Measurements from ENCODE around the gene PLAGL2. TPM values are rescaled to one million over a fixed set of nuclear protein-coding genes. Genes with fewer than 3 reads are reported as not detected.
"Not testable (repeated sequence)": the region's sequence is repeated elsewhere in the genome, so short reads cannot be mapped to it uniquely, and the experiment has no call there.

PLAGL2 gene
- total RNA-seq, 1 experiment from 2014 or later = 7.7 TPM

DNA sequence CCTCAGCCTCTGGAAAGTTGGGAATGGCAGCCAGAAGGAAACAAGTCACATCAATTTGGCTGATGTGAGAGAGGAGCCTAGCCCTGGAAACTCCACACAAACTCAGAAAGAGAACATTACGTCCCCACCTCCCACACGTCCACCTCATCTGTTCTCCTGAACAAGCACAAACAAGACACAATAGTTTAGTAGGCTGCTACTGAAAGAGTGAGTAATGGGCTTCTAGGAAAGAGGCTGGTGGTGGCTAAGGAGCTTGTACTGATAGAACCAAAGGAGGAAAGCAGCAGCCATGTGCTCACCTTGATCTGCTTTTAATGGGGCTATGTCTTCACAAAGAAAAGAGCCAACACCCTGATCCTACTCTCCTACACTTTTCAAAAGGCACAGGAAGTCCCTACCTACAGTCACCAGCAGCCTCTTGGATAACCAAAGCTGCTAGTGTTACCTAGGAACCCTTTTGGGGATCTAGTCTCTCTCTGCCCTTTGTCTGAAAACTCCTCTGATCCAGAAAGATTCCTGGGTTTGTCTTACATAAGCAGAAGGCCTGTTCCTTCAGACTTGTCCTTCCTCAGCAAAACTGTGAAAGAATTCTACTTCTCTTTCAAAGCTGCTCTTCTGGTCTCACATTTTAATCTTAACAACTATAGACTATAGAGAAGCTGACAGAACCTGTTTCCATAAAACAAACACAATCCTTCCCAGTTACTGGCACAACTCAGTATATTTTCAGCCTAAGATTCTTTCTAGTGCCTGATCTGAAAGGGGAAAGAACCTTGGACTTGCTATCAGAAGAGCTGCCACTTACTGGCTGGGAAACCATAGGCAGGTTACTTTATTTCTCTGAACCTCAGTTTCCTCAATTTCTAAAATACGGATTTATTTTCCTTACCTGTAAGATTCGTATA, 3.1 kb downstream of the PLAGL2 start:
- no peak for DNase-seq (ENCODE audit: low read depth)

DNA sequence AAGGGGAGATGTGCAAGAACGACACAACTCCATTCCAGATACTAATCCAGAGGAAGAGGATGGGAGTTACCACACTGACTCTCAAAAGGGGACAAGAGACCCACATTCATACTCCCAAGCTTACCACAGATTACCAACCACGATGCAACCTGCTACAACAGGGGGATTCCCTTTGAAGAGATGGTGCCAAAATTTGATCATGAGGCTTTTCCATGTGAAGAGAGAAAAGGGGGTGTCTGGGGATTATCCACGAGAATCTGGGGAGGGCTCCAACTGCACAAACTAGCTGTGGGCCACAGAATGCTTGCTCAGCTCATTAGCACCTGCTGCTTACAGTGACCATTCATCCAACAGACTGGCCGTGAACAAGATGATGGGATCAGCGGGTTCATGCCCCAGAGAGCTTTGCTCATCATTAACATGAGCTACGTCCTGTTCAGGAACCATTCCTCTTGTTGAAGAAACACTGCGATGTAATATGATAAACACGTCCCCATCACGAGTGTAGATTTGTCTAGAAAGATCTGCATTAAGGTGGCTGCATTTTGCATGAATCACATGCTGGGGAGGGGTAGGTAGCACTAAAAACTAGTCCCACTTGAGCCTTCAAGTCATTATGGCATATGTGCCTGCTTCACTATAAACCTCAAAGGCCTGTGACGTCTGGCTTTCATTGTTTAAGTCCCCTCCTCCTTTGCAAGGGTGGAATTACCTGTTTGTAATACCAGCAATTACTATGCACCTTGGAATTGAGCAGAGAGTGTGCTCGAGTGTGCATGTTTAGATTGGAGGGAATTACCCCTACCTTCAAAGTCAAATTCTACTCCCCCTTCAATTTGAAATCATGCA, 4.0 kb downstream of the PLAGL2 start:
- no peak for DNase-seq (ENCODE audit: low read depth)

DNA sequence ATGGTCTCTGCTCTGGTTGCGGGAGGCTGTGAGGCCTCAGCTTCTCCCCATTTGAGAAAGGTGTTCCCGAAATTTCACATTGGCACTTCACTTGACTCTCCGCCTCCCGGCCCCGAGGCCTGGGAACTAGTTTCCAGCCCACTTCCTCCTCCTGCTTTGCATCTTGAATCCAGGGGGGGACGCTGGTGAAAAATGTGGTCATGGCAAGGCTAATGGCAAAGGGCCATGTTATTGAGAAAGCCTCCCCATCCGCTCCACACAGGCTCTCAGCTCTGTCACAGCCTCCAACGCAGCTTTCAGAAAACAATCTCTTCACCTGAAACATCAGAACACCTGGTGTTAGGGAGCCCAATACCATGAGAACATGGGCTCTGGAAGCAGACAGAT, 5.6 kb downstream of the PLAGL2 start:
- no peak for DNase-seq (ENCODE audit: low read depth)

DNA sequence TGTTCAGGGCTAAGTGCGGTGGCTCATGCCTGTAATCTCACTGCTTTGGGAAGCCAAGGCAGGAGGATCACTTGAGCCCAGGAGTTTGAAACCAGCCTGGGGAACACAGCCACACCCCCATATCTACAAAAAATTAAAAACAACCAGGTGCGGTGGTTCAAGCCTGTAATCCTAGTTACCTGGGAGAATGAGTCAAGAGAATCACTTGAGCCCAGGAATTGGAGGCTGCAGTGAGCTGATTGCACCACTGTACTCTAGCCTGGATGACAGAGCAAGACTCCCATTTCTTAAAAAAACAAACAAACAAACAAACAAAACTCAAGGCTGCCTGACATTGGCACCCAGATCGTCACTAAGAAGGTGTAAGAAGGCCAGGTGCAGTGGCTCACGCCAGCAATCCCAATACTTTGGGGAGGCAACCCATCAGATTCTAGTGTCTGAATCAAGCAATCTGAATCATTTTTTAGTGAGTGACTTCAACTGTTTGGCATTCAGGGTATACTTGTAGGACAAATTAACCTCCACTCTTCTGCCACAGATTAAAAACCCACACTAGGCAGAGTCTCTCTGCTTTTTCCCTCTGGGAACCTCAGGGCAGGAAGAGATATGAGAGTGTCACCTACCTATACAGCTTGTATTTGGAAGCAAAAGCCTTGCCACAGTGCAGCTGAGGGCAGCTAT, 6.1 kb downstream of the PLAGL2 start:
- peak; percentile 55 for DNase-seq (ENCODE audit: low read depth)

DNA sequence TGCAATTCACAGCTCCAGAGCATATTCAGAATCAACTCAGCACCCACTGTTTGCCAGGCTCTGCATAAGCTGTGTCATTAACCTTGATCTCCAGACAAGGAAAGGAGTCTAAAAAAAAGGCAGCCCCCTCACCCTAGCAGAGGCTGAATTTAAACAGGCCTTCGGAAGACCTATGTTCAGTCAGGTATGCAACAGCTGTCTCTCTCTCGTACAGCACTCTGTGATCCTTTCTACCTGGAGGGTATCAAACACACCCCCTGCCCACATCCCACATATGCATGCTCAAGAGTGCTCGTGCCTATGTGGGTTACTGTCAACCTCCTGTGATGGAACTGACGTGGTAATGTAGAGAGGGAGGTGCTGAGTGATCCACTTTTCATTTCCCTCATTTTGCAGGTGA, 8.5 kb downstream of the PLAGL2 start:
- no peak for DNase-seq (ENCODE audit: low read depth)

DNA sequence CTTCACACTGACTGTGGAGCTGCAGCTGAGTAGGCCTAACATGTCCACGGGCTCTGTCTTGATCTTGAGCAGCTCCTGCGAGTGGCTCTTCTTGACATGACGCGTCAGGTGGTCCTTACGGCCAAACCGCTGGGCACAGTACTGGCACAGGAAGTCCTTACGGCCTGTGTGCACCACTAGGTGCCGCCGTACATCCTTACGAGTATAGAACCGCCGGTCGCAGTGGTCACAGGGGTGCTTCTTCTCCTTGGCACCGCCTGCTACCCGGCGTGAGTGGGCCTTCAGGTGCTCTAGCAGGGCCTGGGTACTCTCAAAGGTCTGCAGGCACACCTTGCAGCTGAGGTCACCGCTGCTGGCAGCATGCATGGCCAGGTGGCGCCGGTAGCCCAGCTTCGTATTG, 10.4 kb downstream of the PLAGL2 start:
- DNase-seq (ENCODE audit: low read depth) = not testable (repeated sequence)

DNA sequence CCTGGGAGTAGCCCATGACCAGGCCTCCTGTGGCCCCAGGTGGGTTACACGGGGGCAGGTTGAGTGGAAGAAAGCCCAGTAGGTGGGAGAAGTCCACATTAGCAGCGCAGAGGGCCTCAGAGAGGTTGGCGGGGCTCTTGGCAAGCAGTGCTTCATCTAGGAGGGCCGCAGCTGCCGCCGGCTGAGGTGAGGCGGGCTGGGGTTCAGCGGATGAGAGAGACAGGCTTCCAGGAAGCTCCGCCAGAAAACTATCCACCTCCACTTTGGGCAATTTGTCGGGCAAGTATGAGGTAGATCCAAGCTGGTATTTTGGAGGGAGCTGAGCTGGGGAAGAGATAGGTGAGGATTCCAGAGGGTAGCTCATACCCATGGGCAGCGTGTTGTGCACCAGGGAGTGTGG, 10.9 kb downstream of the PLAGL2 start:
- not testable (repeated sequence) for DNase-seq (ENCODE audit: low read depth)

DNA sequence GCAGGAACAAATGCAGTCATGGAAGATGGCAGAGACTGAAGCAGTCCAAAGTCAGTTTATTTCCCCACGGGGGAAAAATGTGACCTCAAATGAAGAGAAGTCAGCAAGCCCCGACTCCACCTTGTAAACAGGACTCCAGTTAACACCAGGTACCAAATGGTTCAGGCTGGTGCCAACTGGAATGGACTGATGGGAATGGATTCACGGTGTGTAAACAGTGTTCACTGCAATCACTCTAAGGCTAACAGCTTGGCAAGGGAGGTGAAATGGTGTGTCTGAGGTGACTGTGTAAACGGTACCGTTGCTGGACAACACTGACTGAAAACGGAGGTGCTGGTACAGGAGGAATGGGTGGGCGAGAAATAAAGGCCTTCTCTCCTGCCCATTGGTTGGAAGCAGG, 12.0 kb downstream of the PLAGL2 start:
- DNase-seq (ENCODE audit: low read depth) = no peak

DNA sequence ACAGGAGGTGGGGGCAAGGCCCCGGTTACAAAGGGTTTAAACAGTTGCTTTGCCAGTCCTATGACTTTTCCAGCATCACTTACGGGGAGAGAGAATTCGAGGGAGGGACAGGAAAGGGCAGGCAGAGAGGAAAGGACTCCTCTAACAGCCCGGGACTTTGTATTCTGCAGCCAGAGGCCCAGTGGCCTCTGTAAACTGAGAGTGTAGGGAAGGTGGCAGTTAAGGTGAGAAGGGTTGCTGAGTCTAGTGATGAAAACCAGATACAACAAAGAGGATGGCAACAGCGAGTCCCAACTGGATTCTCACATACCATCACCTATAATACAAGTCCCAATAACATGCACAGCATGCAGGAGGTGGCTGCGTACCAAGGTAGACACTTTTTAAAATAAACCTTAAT, 13.5 kb downstream of the PLAGL2 start:
- no peak for DNase-seq (ENCODE audit: low read depth)

DNA sequence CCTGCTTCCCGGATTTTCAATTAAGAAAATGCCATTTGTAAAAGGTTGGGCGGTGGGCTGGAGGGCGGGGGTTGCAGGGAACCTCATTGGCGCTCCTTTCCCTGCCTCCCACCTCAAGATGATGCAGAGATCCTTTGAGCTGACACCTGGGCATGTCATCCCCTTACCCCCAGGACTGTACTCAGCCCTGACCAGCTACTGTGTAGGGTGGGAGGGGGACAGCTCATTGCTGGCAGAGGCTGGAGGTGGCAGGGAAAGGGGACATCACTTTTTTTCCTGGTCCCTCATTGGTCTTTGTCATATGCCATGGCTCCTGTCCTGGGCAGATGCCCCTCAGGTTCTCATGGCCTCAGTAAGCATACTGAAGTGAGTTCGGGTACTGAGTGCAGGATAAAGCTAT, 14.2 kb downstream of the PLAGL2 start:
- not testable (repeated sequence) for DNase-seq (ENCODE audit: low read depth)

DNA sequence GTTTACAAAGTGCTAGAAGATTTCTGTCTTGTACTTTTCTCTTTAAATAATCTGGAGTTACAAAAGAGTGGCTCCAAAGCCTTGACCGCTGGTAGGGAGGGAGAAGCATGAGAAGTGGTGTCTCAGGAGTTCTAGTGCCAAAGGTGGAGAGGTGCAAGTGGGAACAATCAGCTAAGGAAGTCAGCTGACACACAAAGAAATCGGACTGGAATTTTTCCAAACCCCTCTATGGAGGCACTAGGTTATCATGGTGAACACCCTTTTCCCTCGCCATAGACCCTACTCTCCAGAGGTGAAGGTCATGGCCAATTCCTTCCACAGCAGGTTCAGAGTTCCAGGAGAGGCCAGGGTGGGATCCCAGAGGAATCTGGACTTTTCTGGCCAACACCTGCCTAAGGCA, 14.8 kb downstream of the PLAGL2 start:
- no peak for DNase-seq (ENCODE audit: low read depth)

DNA sequence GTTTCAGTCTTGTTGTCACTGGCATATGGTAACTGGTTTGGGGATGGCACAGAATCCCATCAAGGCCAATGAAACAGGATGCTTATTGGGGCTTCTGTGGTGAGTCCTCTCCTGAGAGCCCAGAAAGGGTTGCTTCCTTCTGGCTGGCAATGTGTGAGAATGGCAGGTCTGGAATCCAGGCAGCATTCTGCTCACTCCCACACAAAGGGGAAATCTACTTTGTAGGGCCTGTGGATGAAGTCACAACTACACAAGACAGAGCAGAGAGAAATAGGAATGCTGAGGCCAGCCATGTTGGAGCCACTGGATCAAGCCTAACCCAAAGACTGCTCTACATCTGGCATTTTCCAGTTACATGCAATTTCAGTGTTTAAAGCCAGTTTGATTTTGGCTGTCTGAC, 15.7 kb downstream of the PLAGL2 start:
- DNase-seq (ENCODE audit: low read depth) = no peak

DNA sequence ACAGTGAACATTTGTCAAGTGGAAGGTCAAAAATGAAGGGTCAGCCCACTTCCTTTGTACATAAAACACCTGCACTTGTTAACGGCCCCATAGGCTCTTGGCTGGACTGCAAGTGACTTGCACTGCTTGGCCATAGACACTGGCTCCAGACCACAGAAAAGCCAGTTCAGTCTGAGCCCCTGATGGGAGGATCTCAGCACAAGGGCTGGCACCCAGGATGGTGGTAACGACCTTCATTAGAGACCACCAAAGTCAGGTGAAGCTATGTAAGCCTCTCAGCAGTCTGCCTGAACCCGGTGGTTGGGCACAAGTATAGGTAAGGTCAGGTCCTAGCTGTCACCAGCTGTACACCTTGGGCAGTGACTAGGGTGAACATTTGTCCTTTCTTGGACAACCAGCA, 16.1 kb downstream of the PLAGL2 start:
- DNase-seq (ENCODE audit: low read depth) = no peak

DNA sequence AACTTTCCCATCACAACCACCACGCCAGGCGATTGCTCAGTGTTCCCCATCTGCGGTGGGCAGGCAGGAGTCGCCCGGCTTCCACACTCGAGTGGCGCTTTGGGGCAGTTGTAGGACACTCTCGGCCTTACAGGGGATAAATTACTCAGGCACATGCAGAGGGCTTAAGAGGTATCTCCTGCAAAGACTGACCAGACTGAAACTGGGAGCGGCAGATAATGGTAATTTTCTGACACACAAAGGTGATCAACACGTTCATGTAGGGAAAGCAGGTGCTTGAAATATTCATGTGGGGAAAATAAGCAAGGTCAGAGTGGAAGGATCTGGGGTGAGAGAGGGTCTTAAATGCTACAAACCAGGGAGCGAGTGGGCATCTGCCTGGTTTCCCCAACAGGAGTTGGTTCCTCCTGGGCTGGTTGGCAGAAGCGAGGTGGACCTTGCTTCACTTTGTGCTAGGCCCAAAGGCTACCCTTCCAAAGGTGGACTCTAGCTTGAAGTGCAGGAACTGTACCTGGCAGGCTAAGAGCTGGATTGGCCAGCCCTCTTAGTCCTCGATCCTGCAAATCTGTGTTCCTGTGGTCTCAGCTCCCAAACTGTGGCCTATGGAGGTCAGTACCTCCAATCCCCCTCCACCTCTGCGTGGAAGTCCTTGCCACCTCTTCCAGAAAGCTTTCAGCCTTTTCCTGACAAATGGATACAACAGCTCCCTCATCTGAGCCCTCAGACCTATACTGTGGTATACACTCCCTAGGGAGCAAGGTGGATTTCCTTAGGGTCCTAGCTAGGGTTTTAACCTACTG, 16.7 kb downstream of the PLAGL2 start:
- DNase-seq (ENCODE audit: low read depth) = peak; percentile 51

DNA sequence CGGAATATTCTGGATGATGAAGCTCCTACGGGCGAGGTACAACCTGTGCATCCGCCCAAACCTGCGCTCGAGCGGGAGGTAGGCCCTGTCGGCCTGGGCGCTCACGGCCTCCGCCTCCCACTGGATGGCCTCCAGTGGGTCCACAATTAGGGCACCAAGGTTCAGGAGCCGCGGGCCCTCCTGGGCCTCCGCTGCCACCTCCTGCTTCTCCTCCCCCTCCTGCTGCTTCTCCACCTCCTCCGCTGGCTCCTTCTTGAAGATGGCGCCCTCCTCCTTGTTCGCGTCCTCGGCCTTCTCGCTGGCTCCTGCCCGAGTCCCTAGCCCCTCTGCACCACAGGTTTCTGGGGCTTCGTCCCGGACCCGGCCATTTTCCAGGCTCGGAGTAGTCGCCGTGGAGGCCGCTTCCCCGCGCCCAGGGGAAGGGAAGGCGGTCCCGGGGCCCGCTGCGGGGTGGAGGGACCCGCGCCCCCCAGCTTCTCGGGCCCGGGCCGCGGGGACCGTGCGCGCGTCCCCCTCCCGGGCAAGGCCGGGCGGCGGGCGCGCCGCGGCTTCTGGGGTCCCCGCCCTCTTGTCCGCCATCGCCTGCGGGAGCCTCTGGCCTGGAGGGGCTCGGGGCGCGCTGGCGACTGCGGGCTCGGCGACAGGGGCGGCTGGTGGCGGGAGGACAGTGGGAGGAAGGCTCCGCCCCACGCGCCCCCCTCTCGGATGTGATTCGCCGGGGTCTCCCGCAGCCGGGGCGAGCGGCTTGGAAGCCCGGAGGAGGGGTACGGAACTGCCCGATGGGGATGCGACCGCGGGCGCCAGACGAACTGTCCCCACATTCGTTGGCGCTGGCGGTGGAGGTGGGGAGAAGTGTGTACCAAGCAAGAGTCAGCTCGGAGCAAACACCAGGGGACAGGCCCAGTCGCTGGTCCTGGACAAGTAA, 17.6 kb downstream of the PLAGL2 start:
- DNase-seq (ENCODE audit: low read depth) = peak; percentile 27

DNA sequence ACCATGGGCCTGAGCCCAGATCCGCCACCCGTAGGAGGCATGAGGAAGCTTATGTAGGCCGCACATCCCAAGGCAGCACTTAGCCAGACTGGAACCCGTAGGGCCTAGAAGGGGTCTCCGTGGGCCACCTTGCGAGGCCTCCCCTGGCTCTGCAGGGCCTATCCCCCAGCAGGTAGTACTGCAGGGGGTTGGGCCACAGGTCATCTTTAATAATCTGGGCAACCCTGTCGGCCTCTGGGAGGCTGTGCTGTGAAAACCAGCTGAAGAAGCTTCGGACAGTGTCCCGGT, 18.5 kb downstream of the PLAGL2 start:
- DNase-seq (ENCODE audit: low read depth) = no peak

DNA sequence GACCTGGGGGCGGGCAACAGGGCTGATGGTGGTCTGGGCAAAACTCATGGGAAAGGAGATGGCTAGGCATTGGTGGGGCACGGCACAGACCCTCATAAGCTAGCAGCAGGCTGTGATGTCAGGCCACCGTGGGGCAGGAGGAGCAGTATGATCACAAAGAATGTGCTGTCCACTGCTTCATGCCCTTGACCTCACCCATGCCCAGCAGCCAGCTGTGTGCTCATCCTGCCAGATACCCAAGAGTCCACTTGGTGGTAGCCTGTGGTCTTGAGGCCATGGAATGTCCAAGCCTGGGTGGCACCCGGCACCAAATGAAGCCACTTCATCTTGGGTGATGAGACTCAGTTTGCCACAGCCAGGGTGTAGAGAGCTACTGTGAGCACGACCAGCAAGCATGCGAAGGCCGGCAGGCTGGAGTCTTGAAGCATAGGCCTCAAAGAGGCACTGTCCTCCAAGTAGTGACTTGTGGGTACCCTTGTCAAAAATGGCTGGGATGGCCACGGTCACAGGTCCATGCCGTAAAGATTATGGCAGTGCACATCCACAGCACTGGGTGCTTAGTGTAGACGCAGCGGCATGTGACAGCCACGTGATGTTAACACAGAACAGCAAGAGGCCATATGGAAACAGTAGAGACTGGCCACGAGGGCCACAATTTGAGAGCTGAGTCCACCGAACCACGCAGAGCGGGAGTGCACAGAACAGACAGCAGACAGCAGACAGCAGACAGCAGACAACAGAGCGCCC, 19.0 kb downstream of the PLAGL2 start:
- DNase-seq (ENCODE audit: low read depth) = no peak

DNA sequence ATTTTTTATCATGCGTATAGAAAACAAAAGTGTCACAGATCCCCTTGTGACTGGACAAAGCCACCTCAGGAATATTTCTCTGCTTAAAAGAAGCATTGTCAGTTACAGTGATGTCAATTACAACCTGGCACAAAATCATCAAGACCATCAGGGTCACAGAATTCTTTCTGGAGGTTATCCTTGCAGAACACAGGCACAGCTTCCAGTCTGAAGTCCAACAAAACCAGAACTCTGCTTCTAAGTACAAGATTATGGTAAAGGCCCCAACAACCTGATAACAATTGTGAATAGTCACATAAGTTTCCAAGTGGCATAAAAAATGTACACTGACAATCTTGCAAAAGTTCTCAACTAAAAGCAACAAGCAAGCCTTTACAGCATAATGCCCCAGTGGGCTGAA, 21.0 kb downstream of the PLAGL2 start:
- DNase-seq (ENCODE audit: low read depth) = no peak

DNA sequence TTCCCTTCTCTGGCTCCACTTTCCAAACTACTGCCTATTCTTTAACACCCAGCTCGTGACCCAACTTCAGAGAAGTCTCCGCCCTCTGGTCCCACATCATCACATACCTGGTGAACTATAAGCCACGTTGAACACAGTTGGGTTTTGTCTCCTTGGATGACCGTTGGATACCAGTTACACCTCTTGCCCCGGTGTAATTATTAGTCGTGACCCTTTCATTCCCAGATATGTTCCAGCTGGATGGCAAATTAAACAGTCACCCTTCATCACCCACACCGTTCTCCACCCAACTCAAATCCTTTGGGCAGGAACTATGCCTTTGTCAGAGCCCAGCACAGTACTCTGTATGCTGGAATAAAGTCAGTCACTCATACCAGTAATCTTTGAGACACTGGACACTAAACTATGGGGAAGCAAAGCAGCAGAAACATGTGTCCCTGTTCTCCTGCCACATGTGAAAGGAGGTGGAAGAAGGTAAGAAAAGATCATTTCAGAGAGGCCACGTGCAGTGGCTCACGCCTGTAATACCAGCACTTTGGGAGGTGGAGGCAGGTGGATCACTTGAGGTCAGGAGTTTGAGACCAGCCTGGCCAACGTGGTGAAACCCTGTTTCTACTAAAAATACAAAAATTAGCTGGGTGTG, 22.5 kb downstream of the PLAGL2 start:
- no peak for DNase-seq (ENCODE audit: low read depth)
